G401.6 (cell line): ENCODE results near the gene GNAS.

Experiments used
- FAIRE-seq: peaks from 2 replicates; lab custom pipeline; 2012; peaks lifted over from hg19 to GRCh38; lab: Jason Lieb, UNC

GNAS gene

DNA sequence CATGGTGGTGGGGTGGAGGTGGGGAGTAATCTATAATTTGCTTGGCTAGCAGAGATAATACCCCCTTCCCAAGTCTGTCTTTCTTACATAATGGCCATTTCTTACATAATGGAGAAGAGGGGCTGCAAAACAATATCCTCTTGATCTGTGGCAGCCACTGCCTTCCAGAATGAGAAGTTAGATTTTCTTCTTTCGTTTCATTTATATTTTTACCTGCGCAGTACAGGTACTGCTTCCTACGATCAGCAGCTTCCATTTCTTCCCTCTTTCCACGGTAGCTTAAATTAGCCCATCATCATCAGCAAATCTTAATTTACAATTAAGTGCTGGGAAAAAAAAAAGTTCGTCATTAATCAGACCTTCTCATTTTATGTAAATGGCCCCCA, 30.2 kb downstream of the GNAS start:
- FAIRE-seq, result no peak

DNA sequence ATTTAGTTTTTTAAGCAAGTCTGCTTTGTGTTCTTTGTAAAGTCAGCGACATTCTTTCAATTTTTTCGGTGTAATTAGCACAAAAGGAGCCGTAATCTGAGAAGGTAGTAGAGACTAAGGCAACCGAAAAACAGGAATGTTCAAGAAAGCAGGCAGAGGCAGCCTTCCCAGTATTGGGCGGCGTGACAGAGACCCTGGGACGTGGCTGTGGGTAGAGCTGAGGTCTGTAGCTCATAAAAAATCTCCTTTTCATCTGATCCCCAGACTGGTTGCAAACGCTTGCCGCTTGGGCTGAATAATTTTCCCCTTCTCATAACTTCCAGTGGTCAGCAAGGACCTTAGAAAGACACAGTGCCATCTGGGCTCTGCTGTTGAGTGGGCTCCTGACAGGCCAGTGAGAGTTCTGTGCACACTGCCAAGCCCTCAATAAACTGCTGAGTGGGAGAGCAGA, 30.8 kb downstream of the GNAS start:
- no peak for FAIRE-seq

DNA sequence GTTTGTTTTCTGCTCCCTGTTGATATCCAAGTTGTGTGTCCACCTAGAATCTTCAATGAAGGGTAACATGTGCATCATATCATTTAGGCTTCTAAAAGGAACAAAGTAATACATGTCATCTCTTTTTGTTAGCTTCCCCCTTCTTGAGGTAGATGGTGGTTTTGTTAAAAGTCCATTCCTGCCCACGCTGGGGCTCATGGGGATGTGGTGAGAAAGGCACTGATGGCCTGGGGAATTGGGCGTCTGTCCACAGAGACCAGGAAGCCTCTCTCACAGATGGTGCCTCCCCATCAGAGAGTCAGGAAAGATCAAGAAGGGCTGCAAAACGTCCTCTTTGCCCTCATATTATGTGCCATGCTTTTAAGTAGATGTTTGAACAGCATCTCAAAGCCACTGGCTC, 32.5 kb downstream of the GNAS start:
- FAIRE-seq, result no peak

DNA sequence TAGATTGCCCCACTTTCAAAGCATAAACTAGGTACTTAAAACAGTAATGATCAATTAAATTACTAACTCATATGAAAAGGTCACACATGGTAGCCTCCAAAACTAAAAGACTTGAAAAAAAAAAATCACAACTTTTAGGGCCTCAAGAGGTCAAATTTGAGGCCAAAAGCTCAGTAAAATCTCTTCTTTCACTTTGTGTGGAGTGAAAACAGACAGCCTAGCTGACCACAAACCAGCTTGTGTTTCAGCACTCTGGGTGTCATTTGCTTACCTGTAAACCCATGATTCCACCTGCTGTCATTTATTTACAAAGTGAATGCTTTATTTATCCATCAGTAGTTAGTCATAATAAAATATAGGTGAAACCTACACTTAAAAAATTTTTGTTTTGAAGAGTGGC, 34.0 kb downstream of the GNAS start:
- no peak for FAIRE-seq

DNA sequence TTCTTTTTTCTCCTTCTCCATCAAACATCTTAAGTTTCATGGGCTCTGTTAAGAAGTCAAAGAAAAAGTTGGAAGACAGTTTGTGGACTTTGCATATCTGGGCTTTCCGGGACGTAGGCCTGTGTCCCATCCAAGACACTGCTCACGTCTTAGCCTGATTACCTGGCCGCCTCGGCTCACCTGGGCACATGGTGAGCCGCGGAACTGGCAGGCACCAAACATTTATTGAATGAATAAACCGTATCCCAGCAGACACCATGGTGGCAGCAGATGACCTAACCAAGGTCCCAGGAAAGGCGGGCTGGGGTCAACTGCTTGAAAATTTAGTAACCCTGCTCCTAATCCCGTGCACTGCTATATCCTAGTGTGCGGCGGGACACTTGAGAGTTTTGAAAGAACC, 35.6 kb downstream of the GNAS start:
- FAIRE-seq, result no peak

DNA sequence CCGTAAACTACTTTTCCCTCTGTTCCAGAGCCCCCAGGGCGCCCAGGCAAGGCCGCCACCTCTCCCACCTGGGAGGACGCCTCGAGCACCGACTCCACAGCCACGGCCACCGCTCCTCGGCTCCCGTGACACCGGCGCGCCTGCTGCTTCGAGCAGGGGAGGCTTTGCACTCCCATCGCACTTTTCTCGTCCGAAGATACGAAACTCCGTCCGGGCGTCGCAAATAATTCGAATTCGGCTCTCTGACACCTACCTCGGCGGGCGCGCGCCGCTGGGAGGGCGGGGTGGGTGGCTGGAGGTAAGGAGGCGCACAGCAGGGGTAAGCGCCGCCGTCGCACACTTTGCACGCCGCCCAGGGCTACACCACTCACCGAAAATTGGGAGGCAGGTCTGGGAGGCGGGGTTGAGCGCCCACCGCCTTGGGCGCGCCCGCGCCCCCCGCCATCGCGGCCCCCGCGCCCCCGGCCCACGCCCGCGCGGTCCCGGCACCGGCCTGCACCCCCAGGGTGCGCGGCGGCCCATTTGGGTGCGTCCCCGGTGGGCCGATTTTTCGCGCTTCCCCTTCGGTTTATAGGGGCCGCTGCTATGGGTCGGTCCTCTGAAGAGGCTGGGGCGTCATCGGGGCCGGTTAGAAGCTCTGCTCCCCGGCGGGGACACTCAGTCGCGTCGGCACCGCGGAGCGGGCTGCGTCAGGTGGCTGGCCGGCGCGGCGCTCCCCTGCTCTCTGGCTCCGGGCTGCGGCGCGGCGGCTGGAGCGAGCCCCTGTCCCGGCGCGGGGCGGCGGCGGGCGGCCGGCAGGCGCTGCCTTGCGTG, 36.2 kb downstream of the GNAS start:
- no peak for FAIRE-seq

DNA sequence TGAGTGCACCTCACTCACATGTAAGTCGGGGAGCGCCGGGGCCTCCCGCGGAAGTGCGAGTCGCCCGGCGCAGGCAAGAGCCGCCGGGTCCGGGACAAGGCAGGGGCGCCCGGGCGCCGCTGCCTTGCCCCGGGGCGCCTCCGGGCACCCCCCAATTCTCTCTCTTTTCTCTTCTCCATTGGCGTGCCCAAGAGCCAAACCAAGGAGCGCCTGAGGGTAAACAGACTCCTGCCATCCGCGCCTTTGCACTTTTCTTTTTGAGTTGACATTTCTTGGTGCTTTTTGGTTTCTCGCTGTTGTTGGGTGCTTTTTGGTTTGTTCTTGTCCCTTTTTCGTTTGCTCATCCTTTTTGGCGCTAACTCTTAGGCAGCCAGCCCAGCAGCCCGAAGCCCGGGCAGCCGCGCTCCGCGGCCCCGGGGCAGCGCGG, 36.8 kb downstream of the GNAS start:
- FAIRE-seq, result no peak

DNA sequence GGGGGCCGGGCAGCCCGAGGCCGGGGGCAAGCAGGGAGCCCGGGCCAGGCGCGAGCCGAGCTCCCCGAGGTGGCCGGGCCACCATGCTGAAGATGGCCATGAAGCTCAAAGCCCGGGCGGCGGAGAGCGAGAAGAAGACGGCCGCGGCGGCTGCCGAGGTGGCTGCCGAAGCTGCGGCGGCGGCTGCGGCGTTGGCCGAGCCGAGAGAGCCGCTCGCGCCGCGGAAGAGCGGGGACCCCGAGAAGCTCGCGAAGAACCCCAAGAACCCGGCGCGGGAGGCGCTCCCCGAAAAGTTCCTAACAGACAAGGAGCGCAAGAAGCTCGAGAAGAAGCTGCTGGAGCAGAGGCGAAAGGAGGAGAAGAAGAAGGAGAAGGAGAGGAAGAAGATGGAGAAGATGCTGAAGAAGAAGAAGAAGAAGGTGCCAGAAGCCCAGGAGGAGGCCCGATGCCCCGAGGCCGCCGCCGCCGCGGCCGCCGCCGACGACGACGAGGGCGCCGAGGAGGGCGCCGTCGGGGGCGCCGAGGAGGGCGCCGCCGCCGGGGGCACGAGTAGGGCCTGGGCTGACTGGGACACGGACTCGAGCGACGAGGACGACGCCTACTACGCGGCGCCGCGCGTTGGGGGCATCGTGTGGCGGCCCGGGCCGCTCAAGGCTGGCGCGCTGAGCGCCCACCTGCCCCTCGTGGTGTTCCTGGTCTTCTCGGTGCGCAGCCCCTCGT, 37.4 kb downstream of the GNAS start:
- FAIRE-seq, result no peak

DNA sequence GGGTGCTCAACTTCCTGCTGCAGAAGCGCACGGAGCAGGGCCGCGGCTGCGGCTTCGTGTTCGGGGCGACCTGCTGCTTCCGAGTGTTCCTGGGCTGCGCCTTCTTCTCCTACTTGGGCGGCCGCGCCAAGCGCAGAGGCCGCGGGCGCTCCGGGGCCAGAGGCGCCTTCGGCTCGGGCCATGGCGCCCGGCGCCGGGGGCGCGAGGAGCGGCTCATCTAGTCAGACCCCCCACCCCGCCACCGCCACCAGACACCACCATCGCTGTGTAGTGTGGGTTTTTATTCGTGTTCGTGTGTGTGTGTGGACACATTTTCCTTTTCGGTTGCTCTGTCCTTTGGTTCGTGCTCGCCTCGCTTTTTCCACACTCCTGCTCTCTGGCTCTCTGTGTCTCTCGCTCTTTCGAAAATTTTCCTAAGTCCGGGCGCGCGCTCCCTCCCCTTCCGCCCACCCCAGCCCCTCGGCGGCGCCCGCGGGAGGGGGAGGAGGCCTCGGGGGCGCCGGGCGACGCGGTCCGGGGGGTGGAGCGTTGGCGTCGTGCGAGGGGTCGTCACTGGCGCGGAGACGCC, 38.1 kb downstream of the GNAS start:
- no peak for FAIRE-seq

DNA sequence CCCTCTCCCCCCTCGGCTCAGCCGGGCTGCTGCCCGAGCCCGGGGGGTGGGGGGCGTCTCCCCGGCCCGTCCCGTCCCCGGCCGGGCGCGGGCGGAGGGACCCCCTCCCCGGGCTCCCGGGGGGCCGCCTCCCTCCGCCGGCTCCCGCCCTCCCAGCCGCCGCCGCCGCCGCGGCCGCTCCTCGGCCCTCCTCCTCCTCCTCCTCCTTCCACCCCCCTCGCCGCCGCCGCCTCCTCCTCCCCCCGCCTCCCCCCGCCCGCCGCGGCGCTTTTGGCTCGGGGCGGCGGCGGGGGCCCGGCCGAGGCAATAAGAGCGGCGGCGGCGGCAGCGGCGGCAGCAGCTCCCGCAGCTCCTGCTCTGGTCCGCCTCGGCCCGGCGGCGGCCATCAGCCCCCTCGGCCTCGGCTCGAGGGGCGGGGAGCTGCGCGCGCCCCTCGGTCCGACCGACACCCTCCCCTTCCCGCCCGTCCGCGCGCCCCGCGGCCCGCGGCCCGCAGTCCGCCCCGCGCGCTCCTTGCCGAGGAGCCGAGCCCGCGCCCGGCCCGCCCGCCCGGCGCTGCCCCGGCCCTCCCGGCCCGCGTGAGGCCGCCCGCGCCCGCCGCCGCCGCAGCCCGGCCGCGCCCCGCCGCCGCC, 38.7 kb downstream of the GNAS start:
- no peak for FAIRE-seq

DNA sequence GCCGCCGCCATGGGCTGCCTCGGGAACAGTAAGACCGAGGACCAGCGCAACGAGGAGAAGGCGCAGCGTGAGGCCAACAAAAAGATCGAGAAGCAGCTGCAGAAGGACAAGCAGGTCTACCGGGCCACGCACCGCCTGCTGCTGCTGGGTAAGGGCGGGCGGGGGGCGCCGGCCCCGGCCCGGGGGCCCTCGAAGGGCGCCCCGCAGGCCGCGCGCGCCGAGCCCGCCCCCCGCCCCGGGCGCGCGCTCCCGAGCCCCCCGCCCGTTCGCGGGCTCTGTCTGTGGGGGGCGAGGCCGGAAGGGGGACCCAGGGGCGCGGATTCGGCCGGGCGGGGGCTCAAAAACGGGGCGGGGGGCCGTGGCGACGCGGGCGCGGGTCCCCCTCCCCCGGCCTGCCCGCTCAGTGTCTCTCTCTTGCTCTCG, 39.2 kb downstream of the GNAS start:
- no peak for FAIRE-seq

DNA sequence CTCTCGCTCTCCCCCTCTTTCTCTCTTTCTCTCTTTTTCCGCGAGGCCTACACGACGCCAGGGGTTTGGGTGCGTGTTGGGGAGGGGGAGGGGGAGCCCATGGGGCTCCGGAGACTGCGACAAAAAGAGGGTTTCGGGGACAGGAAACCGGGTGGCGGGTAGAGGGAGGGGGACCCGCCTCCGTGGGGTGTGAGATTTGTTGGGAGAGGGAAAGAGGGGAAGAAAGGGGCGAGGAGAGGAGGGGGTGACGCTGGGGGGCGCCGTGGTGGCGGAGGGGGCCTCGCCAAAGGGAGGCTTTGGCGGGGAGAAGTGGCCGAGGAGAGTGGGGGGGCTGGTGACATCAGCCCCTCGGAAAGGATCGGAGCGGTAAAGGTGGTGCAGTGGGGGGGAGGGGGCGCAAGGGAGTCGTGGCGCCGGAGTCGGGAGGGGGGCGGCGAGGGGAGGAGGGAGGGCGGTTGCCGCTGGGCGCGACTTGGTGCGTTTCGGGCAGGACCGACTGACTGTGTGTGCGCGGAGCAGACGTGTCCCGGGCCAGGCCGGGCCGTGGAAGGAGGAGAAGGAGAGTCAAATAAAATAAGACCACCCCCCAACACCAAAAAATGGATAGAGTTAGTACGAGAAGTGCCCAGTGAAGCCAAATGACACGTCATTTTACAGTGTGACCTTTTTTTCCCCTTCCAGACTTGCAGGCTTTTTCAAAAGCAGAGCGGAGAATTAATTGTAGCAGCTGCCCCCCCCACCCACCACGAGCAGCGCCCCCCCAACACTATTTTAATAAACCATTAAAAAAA, 39.8 kb downstream of the GNAS start:
- no peak for FAIRE-seq

DNA sequence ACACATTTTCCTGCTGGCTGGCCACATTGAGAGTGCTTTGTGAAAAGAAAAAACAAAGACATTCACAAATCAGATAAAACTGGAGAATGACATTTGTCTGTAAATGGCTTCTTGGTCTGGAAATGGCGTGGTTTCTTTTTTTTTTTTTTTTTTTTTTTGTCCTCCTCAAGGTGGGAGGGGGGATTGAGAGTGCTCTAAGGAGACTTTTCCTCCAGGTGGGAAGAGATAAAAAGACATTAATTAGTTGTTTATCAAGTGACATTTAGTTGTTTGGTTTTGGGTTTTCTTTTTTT, 40.4 kb downstream of the GNAS start:
- FAIRE-seq, result peak; percentile 3

DNA sequence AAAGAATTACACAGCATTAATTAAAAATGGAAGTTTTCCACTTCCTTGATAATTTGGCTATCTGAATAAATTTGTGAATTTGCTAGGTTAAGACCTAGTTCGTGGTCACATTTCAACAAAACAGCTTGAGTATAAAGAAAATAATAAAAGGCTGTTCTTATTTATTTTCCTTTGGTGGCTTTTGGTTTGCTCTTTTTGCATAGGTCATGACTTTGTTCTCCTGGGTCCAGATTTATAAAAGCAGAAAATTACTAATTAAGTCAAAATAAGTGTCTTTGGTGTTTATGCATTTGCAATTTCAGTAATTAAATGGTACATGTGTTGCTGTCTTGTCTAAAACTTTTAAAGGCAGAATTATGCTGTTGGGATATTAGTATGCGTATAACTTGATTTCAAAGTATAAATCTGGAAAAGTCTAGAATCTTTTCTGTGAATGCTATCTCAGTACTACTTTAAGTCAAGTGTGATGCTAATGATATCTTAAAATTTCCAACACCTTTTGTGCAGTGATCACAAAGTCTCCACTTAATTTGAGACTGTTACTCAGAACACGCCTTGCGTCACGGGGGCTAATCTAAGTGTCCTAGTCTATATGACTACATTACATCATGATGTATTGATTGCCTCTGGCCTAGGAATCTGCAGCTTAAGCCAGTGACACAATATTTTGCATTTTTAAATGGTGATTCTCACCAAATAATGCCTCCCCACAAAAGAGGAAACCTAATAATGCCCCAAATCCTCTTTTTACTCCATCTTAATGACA, 41.0 kb downstream of the GNAS start:
- no peak for FAIRE-seq

DNA sequence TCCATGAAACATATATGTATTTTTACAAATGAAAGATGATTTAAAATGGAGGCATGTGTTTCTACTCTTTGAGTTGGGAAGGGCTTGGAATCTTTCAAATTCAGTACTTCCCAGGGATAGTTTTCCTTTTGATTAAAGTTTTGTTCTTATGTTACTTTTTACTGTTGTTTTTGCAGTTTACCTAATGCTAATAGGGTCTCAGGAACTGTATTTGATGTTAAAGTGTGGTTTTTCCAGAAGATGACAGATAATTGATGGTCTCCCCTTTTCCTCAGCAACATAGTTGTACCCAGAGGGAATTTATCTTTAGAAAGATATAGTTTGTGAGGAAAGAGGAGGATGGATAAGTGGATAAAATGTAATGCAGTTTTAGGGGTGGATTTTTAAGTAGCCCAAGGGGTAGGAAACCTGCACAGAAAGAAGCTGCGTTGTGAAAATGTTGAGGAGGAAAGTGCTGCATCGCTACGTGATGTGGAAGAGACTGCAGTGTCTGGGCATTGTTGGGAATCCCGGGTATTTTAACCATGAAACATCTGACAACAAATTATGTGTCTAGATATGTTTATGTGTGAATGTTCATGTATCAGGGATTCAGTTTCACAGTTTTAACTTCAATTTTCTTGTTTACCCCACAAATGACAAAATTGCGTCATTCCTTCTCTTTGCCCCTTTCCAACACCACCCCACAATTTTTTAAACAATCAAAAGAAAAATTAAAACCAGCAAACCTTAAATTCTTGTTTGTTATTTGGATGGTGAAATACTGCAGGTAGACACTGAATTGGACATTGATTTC, 42.3 kb downstream of the GNAS start:
- FAIRE-seq, result no peak

DNA sequence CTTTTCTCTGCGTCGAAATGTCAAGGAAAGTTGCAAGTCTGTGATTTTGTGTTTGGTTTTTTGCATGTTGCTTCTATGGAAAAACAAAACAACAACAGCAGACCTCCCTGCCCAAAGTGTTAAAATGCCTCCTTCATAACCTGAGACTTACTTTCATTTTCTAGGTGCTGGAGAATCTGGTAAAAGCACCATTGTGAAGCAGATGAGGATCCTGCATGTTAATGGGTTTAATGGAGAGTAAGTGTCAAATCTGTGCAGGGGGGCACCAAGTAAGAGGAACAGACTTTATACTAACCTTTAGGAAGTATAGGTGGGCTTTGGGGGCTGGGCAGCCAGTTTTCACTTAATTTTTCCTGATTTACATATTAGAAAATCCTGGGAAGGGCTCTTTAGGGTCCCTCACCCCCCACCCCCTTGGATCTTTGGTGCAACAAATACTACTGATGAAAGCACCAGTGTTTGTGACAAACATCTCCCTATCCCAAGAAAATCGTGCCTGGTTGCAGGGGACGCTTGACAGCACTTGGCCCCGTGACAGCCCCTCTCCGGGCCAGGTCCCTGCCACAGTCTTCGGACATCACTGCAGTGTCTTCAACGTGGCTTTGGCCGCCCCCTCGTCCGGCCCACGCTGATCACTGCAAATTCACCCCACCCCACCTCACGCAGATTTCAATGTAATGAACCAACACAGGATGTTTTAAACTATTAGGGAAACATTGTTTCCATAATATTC, 43.1 kb downstream of the GNAS start:
- FAIRE-seq, result no peak

DNA sequence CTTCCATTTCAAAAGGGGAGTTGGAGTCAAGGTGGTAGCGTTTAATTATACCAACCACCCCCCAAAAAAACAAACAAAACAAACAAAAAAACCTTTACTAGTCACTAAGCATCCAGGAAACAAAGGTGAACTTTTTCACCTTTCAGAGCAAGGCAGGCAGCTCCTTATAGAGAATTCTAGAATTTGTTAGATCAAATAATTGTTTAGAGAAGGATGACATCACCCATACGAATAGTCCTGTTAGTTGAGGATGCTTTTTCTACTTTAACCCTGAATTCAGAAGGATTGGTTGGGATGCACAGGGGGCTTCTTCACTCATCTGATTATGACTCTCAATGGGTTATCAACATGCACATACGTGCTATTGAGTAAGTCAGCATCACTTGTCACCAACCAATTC, 44.3 kb downstream of the GNAS start:
- no peak for FAIRE-seq

DNA sequence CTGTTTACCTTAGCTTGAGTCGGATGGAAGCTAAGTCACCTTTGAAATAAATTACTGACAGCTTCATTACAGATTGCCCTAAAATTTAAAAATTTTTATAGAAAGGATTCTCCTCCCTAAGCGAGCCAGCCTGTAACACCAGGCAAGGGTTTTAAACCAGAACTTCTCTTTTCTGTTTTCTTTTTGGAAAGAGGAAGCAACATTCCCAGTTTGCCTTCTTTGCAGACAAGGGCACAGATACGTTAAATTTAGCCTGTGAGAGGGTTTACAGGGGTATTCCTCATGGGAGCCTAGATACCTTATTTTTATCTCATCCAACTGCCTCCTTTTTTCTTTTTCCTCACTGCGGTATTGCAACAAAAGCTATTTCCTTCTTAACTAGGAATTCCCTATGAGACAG, 45.0 kb downstream of the GNAS start:
- no peak for FAIRE-seq

DNA sequence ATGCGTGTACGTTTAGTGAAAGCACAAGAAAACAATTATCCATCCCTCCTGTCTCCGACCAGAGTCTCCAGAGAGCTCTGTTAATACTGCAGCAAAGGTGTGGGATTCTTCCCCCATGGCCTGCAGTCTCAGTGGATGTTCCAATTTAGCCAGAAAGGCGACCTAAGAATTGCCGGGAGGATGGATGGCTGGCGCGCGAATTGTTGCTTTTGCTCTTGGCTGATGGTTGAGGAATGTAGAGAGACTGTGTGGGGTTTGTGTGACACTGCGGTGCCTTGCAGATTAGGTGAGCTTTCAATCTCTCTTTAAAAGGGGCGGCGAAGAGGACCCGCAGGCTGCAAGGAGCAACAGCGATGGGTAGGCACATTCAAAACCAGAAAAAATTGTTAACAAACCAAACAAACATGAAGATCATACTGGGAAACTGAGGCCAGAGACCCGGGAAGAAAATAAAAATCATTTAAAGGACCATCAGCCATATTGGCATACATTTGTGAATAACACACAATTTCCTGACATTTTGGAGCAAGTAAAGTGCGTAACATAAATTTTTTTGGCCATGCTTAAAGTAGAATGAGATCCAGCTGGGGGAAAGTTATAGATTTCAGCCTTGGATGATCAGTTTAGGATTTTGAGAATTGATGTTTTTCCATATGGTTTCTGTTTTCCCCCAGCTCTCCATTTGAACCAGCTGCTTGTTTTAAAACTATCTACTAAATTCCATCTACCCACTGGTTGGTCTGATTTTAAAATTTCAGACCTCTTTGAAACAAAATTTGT, 46.3 kb downstream of the GNAS start:
- FAIRE-seq, result no peak
